Astrocyte of the cerebellum (primary cell): ENCODE results near the gene AKNAD1.
A peak's percentile ranks its signal among the peaks of the same experiment; 100 is the strongest.

Experiments used
- DNase-seq: peaks from one replicate; pipeline ENCODE4 v3.0.0-alpha.2; 2011; ENCODE audit warnings: low read depth
- H3K4me3 ChIP-seq: 2 replicates; pipeline ENCODE4 v1.5.1; 2011; ENCODE audit warnings: mild to moderate bottlenecking, low read depth, low read length, moderate library complexity
- in situ Hi-C: cut with HindIII; loops from 2 replicates; pipeline ENCODE4 v1.10.0; 2017; ENCODE audit warnings: low sequenced_read_pairs
- TF ChIP-seq, protein P1 (sequence below): IDR thresholded peaks from 2 replicates; pipeline ENCODE4 v1.5.1; 2012; ENCODE audit warnings: low read length, low read depth, moderate library complexity, mild to moderate bottlenecking; ENCODE audit errors: missing control alignments

Gene AKNAD1

DNA sequence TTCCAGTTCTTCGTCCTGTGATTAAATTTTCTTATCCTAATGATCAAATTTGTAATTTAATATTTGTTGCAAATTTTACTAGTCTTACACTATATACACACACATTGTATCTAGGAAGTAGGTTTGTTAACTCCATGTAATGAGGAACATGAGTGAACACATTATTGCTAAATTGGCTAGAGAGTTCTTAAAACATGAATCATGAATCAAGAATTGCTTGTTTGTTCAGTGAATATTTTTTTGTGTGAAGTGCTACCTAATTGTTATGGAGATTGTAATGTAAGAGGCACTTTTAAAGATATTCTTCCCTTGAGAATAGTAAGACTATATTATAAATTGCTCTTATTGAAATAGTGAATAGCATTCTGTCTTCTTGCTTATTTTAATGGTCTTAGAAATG is 24.5 kb upstream of the AKNAD1 start:
- no peak for DNase-seq
- in situ Hi-C loops: no loop called here
- TF ChIP-seq, protein P1, sequence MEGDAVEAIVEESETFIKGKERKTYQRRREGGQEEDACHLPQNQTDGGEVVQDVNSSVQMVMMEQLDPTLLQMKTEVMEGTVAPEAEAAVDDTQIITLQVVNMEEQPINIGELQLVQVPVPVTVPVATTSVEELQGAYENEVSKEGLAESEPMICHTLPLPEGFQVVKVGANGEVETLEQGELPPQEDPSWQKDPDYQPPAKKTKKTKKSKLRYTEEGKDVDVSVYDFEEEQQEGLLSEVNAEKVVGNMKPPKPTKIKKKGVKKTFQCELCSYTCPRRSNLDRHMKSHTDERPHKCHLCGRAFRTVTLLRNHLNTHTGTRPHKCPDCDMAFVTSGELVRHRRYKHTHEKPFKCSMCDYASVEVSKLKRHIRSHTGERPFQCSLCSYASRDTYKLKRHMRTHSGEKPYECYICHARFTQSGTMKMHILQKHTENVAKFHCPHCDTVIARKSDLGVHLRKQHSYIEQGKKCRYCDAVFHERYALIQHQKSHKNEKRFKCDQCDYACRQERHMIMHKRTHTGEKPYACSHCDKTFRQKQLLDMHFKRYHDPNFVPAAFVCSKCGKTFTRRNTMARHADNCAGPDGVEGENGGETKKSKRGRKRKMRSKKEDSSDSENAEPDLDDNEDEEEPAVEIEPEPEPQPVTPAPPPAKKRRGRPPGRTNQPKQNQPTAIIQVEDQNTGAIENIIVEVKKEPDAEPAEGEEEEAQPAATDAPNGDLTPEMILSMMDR: no peak
- no peak overlapping the region for H3K4me3 ChIP-seq

DNA sequence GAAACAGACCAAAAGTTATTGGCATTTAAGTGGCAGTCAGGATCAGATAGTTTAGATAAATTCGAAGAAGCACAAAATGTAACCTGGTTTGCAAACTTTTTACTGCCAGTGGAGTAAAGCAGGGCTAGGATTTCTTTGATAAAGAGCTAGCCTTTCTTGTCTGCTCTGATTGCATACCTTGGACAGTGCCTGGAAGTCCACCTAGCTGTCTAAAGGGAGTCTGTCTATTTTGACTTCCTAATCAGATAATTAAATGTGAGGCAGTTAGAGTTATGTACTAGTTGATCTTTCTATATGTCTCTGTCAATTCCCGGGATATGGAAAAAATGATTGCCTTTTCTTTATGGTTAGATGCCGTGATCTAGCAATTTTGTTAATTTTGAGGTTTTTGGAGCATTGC is 24.0 kb upstream of the AKNAD1 start:
- TF ChIP-seq, protein P1: no peak
- DNase-seq: no peak

DNA sequence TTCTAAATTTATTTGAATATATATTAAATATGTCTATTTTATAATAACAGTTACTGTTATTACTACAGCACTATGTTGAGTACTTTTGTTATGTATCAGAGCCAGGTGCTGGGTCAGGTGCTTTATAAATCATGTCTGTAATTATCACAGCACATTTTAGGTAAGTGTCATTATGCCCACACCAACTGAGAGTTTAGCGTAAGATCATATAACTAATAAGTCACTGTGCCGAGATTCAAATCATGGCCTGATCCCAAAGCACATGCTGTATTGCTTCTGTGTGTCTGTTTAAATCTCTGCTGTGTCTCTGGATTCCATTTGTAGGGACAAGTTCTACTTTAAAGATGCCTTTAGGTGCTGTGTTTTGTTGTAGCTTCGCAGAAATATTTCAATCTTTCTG is 21.8 kb upstream of the AKNAD1 start:
- in situ Hi-C loops: no loop called here
- H3K4me3 ChIP-seq: no peak overlapping the region
- TF ChIP-seq, protein P1: no peak
- no peak for DNase-seq

More for the DNA sequence above, 24.0 kb upstream of the AKNAD1 start:
- H3K4me3 ChIP-seq: no peak overlapping the region
- in situ Hi-C loops: no loop called here

DNA sequence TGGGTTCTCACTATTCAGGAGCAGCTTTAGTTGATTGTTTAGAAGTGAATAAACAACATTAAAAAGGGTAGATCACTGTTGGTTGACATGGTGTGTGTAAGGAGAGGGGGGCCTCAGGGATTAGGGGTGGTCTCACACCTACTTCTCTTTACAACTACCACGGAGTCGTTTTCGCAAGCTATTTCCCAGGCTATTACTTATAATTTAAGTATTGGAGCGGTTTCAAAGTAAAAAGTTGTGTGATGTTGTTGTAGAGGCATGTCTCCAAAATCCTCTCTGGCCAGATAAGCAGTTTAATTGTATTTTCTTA is 21.2 kb upstream of the AKNAD1 start:
- TF ChIP-seq, protein P1: no peak
- no peak for DNase-seq
- in situ Hi-C loops: no loop called here
- peak overlapping the region; percentile 85 for H3K4me3 ChIP-seq

DNA sequence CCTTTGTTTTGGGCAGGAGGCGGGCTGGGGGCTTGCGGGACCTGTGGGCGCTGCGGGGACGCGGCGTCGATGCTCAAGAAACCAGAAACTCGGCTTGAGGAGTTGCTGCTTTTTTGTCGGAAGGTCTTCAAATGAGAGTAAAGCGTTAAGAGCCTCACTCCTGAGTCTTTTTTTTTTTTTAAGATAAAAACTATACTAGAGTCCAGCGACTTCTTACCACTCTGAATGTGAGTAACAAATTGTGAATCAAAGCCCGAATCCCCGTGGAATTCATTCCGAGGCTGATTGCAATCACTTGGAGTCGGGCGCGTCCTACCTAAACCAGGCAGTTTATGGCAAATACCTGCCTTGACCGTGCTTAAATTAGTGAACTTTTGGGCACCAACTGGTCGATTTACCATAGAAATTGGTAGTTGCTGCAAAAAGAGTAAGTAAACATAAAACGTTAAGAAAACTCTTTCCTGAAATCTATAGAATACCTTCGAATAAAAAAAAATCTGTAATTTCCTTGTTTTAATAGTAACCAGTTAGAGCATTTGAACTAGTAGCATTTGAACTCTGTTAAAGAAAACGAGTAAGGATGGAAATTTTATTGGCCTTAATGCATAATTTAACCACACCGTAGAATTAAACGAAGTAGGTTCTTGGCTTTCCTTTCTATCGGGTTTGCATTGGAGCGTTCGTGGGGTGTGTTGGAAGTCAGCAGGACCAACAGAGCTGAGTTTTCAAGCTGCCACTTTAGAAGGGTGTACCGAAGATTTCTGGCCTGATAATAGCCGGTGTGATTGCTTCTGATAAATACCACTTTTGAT is 20.7 kb upstream of the AKNAD1 start:
- in situ Hi-C loops: no loop called here
- TF ChIP-seq, protein P1: no peak
- peak overlapping the region; percentile 85 for H3K4me3 ChIP-seq
- DNase-seq: no peak

DNA sequence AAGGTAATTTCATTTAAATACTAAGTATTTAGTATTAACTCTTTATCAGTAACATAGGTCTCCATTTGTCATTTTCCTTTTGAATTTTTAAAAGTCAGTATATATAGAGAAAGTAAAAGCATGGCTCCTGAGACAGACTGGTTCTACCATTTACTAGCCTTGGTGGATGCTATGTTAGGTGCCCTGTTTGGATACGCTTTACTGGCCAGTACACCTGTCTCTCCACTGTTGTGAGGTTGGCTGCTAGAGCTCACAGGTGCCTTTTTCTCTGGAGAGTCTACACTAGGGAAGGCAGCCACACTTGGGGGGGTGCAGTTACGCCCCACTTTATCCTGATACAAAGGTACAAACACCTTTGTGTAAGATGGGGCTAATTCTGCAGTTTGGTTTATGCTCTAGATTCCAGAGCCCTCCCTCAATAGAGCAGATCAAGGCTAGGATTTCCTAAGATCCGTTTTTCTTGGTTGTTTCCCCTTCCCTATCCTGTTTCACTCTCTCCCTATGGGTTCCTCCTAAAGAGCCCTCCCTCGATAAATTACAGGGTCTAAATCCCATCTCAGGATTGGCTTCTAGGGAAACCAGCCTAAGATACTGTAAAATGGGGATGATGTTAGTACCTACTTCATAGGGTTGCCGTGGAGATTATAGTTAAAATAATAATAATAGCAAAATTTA is 14.3 kb upstream of the AKNAD1 start:
- DNase-seq: no peak
- in situ Hi-C loops: no loop called here
- TF ChIP-seq, protein P1: no peak
- no peak overlapping the region for H3K4me3 ChIP-seq
